Lower leg skin (tissue), 4 donors: ENCODE data around the gene PM20D2. TPM values are rescaled to one million over a fixed set of nuclear protein-coding genes. Genes with fewer than 3 reads are reported as not detected.
"Not testable (repeated sequence)": the region's sequence is repeated elsewhere in the genome, so short reads cannot be mapped to it uniquely, and the experiment has no call there.

Source experiments
- DNase-seq, 2 donors: peaks; one replicate each; pipeline ENCODE4 v3.0.0-alpha.2; 2019; ENCODE audit warnings: low spot score in 2 of 2
- H3K4me3 ChIP-seq: fragments of 200-600 bp; sonication (generic); 2 replicates; pipeline ENCODE4 v1.5.1; 2017; ENCODE audit warnings: mild to moderate bottlenecking, low read depth; ENCODE audit not compliant: poor library complexity, severe bottlenecking
- CTCF ChIP-seq, 3 donors: fragments of 450-650 bp; IDR thresholded peaks; one replicate each; pipeline ENCODE4 v1.5.1; 2016; ENCODE audit warnings: antibody characterized with exemption in 3 of 3, mild to moderate bottlenecking in 3 of 3, moderate library complexity in 2 of 3
- POLR2A ChIP-seq, 2 donors: fragments of 450-650 bp; IDR thresholded peaks; one replicate each; pipeline ENCODE4 v1.6.1; 2016 to 2017; ENCODE audit warnings: antibody characterized with exemption in 2 of 2, mild to moderate bottlenecking in 1 of 2, moderate library complexity in 1 of 2
- WGBS, 2 donors: methylation state at CpG; one replicate each; pipeline ENCODE4 v1.1.5; 2018; 5-methylcytosine and 5-hydroxymethylcytosine counted together
- intact Hi-C: fragments of 100-400 bp; cut with DNase I; formaldehyde crosslinking; loops from one replicate; pipeline ENCODE4 v1.15.0; 2023; ENCODE audit warnings: low total_unique reads
- total RNA-seq, 4 donors: library from RNA; depleted of rRNA; stranded (reverse); fragments of >200 nt; gene quantifications; one replicate each; pipeline ENCODE4 v1.1.0, GENCODE V29; 2016

PM20D2 gene
- total RNA-seq, 4 donors from 2014 or later, result 10.6 to 19.4 (median 15.7) TPM

GRCh38 chr6:89122625-89123024 is 23.2 kb upstream of the PM20D2 start:
- H3K4me3 ChIP-seq, result no peak overlapping the region
- DNase-seq, result no peak
- intact Hi-C loops, result no loop called here
- no peak for TF ChIP-seq POLR2A (IDR thresholded peaks at IDR 0.05)
- no peak for TF ChIP-seq CTCF (IDR thresholded peaks at IDR 0.05)

- DNase-seq, intact Hi-C loops, H3K4me3 ChIP-seq: not testable (repeated sequence)
- WGBS, 2 donors, result 74% methylated on average over 2 of the region's 2 CpGs
Measured at GRCh38 chr6:89128256-89128671, 17.6 kb upstream of the PM20D2 start.

GRCh38 chr6:89131599-89131998 is 14.3 kb upstream of the PM20D2 start:
- TF ChIP-seq CTCF (IDR thresholded peaks at IDR 0.05), result no peak
- TF ChIP-seq POLR2A (IDR thresholded peaks at IDR 0.05), result no peak
- DNase-seq, result no peak
- no peak overlapping the region for H3K4me3 ChIP-seq
- WGBS, 2 donors, result 93 to 96% methylated on average over 3 of the region's 3 CpGs
- intact Hi-C loops, result no loop called here

GRCh38 chr6:89132057-89132456 is 13.8 kb upstream of the PM20D2 start:
- no peak for DNase-seq
- H3K4me3 ChIP-seq, result no peak overlapping the region
- no peak for TF ChIP-seq CTCF (IDR thresholded peaks at IDR 0.05)
- TF ChIP-seq POLR2A (IDR thresholded peaks at IDR 0.05), result no peak
- intact Hi-C loops, result no loop called here
- WGBS, 2 donors, result 89 to 90% methylated on average over 2 of the region's 2 CpGs

GRCh38 chr6:89133981-89134380 is 11.9 kb upstream of the PM20D2 start:
- 89 to 90% methylated on average over 9 of the region's 9 CpGs for WGBS, 2 donors
- no peak overlapping the region for H3K4me3 ChIP-seq
- no peak for TF ChIP-seq POLR2A (IDR thresholded peaks at IDR 0.05)
- no peak for TF ChIP-seq CTCF (IDR thresholded peaks at IDR 0.05)
- DNase-seq, result no peak
- intact Hi-C loops, result no loop called here

GRCh38 chr6:89134723-89135122 is 11.1 kb upstream of the PM20D2 start:
- 71 to 83% methylated on average over 3 of the region's 3 CpGs for WGBS, 2 donors
- intact Hi-C loops, result no loop called here
- no peak overlapping the region for H3K4me3 ChIP-seq

More at GRCh38 chr6:89134723-89135122, 11.1 kb upstream of the PM20D2 start:
- no peak for TF ChIP-seq POLR2A (IDR thresholded peaks at IDR 0.05)
- no peak for TF ChIP-seq CTCF (IDR thresholded peaks at IDR 0.05)
- no peak for DNase-seq
